Stimulated activated CD8-positive, alpha-beta memory T cell treated with anti-CD3 and anti-CD28 coated beads, Interleukin-12 subunit alpha, Interleukin-12 subunit beta, amount 100 ng/mL, for 4 hours (primary cell): ENCODE data around the gene BCAS3.
A peak's percentile ranks its signal among the peaks of the same experiment; 100 is the strongest.
"Not testable (repeated sequence)": the region's sequence is repeated elsewhere in the genome, so short reads cannot be mapped to it uniquely, and the experiment has no call there.

Source experiments
- DNase-seq: peaks from one replicate; pipeline ENCODE4 v3.0.0-alpha.2; 2020; ENCODE audit warnings: low read depth

BCAS3 gene

DNA sequence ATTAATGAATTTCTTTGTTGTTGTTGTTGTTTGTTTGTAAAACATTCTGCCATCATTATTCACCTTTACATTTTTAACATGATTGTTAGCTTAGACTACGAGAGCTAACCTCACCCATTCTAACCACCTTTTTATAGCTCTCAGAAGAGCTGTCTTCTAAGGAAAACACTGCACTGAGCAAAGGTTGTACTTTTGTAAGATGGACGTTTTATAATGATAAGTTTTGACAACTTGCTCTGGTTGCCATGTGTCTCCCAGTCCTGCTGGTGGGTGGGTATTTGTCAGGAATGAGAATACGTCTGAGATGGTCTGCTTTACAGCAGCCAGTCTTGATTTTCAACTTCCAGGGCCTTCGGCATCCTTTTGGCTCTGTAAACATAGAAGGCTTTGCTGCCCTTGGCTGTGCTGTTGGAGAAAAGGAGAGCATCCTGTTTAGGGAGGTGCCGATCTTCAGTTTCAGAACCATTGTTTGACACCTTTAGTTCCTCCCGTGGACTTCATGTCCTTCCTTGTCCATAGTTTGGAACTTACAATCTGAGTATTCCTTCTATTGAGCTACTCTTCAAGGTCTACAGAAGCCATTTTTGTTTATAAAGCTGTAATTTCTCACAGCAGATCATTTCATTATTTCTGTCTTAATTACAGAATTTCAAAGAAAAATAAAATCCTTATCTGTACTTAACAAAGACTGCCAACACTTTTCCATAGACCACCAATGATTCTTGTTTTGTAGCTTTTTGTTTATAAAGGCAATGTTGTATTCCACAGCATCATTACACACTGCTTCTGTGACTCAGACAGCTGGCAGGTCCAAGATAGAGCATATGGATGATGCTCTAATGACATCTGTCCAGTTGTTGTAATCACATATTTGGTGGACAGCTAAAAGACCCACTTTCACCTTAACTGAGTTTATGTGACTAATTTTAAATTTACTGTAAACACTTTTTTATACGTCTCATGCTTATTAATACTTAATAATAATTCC, 451.9 kb downstream of the BCAS3 start:
- DNase-seq, result no peak

GRCh38 chr17:61130330-61130729, 452.7 kb downstream of the BCAS3 start:
- no peak for DNase-seq

- no peak for DNase-seq
These were observed 453.9 kb downstream of the BCAS3 start for GRCh38 chr17:61131585-61131984.

GRCh38 chr17:61132524-61132923, 454.9 kb downstream of the BCAS3 start:
- no peak for DNase-seq

- DNase-seq, result no peak
These were observed 456.2 kb downstream of the BCAS3 start for GRCh38 chr17:61133853-61134252.

DNA sequence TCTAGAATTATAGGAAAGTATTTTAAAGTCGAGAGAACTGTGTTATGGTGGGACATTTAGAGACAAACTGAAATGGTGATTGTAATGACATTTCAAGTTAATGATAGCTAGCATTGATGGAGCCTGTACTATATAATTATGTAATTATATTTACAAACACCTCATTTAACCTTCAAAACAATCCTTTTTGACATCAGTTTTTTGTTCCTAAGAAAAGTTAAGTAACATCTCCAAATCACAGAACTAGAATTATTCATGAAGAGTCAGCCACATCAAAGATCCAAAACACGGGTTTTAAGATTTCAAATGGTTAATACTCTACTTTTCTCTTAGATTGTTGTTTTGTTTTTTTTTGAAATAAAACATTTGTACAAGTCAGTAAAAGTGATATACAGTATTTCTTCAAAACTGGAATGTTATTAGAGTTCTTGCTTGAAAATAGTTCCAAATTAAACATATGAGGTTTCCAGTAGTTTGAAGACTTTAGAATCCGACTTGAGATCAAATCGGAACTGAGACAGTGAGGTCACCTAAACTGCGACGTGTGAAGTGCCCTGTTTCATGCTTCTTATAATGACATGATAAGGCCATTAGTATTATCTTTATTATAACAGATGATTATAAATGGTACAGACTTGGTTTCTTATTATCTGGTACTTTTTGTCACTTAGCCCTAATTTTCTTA, 457.0 kb downstream of the BCAS3 start:
- DNase-seq, result no peak

GRCh38 chr17:61135782-61136181, 458.1 kb downstream of the BCAS3 start:
- DNase-seq, result no peak

DNA sequence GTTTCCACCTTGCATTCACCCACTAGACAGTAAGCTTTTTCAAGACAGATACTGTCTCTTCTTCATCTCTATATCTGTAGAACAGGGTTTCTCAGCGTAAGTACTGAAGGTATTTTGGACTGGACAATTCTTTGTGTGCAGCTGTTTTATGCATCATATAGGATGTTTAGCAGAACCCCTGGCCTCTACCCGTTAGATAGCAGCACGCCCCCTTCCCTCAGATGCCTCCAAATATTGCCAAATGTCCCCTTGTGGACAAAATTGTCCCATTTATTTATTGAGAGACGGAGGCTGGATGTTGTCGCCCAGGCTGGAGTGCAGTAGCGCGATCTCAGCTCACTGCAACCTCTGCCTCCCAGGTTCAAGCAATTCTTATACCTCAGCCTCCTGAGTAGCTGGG, 458.6 kb downstream of the BCAS3 start:
- no peak for DNase-seq

GRCh38 chr17:61139219-61139618, 461.6 kb downstream of the BCAS3 start:
- DNase-seq, result peak; percentile 3

DNA sequence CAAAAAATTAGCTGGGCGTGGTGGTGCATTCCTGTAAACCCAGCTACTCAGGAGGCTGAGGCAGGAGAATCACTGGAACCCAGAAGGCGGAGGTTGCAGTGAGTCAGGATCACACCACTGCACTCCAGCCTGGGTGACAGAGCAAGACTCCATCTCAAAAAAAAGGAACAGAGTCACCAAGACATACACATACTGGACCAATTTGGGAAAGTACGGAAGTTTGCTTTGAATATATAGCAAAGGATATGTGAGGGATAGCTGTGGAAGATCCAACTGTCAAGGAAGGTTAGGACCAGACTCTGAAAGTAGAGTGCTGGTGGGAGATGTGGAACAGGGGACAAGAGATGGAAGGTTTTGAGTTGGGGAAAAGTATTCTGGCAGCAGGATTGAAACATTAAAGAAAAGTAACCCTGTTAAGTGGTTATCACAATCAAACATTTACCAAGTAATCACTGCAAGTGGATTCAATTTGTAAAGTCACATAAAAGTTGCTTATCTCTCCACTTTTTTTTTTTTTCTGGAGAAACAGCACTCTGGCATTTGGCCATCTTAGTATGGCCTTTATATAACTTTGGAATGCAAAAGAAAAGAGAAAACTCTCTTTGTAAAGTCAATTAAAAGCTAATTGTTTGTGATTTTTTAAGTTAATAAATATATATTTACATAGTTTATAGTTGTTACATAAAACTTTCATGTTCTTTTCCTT, 462.6 kb downstream of the BCAS3 start:
- no peak for DNase-seq

DNA sequence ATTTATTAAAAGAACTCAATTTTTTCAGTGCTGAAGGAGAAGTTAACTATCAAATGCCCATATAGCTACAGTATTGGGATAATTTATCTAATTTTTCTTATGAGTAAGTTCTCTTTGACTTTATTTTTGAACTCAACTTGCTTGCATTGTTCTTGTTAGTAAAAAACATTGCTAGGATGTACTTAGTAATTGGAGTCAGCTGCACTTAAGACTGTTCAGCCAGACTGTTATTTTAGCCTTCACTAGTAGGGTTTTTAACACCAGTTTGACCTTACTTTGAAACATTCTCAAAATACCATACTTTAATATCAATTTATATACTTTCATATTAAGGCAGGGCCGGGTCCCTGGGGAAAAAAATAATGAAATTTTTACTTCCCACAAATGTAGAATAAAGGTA, 465.4 kb downstream of the BCAS3 start:
- no peak for DNase-seq

GRCh38 chr17:61144137-61144536, 466.5 kb downstream of the BCAS3 start:
- DNase-seq, result no peak

DNA sequence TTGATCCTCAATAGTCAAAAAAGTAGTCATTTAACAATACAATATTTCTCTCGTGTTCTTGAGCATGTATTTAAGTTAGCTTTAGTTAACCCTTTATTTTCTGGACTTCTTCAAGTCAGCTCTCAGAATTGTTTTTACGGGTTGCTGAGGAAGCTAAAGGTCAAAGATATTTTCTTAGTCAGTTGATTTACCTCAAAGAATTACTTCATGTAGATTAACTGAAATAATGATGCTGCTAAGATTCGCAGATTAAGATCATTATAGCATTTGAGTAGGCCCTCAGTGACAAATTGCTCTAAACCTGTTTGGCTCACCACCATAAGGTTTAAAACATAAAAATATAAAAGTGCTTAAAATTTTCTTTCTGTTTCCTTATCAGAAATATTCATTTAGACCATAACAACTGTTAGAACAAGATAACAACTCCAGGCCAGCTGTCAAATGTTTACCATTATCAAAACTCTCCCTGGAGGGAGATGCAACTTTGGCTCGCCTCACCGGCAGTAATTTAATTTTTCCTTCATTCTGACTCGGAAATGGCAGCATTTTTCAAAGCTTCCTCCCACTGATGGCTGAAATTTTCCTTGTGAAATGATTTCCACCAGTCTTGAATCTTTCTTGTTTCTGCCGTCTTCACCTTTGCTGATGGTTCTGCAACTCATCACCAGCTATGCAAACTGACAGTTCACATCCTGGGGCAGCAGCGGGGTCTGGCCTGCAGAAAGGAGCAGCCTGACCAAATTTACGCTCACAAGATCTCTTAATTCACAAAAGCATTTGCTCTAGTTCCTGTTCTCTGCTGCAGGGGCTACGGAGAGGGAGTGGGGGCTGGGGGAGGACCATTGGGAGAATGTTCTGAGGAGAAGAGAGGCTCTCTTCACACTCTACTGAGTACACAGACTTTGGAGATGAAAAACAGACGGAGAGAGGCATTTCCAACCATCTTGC, 467.2 kb downstream of the BCAS3 start:
- DNase-seq, result no peak

GRCh38 chr17:61146833-61147232, 469.2 kb downstream of the BCAS3 start:
- DNase-seq, result not testable (repeated sequence)

GRCh38 chr17:61149106-61149825, 471.6 kb downstream of the BCAS3 start:
- no peak for DNase-seq

GRCh38 chr17:61149862-61150362, 472.3 kb downstream of the BCAS3 start:
- DNase-seq, result no peak

DNA sequence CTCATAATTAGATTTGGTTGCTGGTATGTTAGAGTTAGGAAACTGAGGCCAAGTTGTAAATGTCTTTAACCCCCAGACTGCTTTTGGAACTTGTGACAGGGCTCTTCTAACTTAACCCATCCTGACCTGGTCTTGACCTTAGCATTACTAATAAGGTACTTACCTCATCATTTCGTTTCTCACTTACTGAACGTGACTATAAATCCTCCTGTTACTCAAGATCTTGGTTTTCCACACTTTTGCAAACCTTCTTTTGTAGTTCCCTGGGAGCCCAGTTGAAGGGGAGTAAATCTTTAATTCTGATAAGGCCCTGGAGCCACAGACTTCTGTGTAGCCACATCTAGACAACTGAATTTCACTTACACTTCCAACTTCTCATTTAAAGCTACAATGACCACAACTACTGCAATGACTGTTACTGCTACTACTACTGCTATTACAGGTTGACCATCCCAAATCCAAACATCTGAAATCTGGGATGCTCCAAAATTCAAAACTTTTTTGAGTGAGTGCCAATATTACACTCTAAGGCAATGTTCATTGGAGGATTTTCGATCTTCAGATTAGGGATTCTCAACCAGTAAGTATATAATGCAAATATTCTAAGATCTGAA, 473.1 kb downstream of the BCAS3 start:
- no peak for DNase-seq

- no peak for DNase-seq
These were observed 475.2 kb downstream of the BCAS3 start for GRCh38 chr17:61152898-61153297.

DNA sequence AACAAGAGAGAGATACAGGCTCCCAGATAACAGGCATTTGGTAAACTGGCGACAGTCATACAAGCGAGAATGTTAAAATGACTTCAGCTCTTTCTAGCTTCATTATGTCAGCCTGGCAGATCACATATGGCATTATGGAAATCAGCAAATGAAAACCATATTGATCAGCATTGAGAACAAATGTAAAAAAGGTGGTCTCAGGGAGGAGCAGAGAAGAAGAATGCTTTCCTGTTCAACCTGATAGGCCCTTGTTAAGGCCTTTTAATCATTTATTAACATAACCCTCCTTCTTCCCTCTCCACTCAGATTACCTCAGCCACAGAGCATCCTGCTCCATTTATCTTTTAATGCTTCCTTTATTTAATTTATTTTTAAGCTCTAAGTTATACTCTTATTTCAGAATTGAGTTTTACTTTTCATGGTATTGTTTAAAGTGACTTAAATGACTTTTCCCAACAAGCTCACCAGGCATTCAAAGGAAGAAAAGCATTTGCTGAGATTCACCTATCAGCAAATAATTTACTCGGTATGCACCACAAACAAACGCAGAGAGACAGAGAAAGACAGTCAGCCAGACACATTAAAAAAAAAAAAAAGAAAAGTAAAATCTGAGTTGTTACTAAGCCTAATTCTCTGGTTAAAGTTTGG, 478.1 kb downstream of the BCAS3 start:
- DNase-seq, result no peak
